Motor neuron (in vitro differentiated cells): Measurements from ENCODE around the gene VPS52. TPM values are rescaled to one million over a fixed set of nuclear protein-coding genes. Genes with fewer than 3 reads are reported as not detected.
"Not testable (repeated sequence)": the region's sequence is repeated elsewhere in the genome, so short reads cannot be mapped to it uniquely, and the experiment has no call there.

Source experiments
- ATAC-seq, 8 experiments: fragments of 200-7000 bp; cut with Tn5 transposase; replicated peaks in 6 of 8; 2 replicates each; pipeline ENCODE4 v1.8.0; 2021; ENCODE audit warnings: mild to moderate bottlenecking in 8 of 8, moderate library complexity in 8 of 8
- H3K27ac ChIP-seq, 2 donors: fragments of 250-450 bp; sonication (Bioruptor Pico); 2 replicates each; pipeline ENCODE4 v1.9.0; 2021; ENCODE audit warnings: antibody characterized with exemption in 2 of 2, mild to moderate bottlenecking in 2 of 2, moderate library complexity in 1 of 2
- H3K4me1 ChIP-seq, 2 donors: fragments of 250-450 bp; sonication (Bioruptor Pico); replicated peaks in 1 of 2; 2 replicates each; pipeline ENCODE4 v1.6.1; 2021; ENCODE audit warnings: antibody characterized with exemption in 2 of 2, mild to moderate bottlenecking in 2 of 2, moderate library complexity in 1 of 2
- H3K4me3 ChIP-seq, 5 donors: fragments of 250-450 bp; sonication (Bioruptor Pico); 2 replicates each; pipeline ENCODE4 v1.9.0; 2021; ENCODE audit warnings: antibody characterized with exemption in 5 of 5, mild to moderate bottlenecking in 5 of 5, moderate library complexity in 4 of 5
- WGBS, 10 experiments: fragments of 450-650 bp; shearing (Covaris generic); methylation state at CpG; one replicate each; pipeline ENCODE4 v1.0.0; 2022; 5-methylcytosine and 5-hydroxymethylcytosine counted together
- in situ Hi-C, 9 experiments: fragments of 400-800 bp; cut with MboI; loops; one replicate each; pipeline ENCODE4 v1.15.0; 2021; ENCODE audit warnings: low sequenced_read_pairs in 9 of 9, low pct_unique_long_range_greater_than_20kb in 2 of 9; ENCODE audit not compliant: unreplicated experiment in 9 of 9
- total RNA-seq, 8 experiments: library from RNA; unstranded; fragments of 300-600 nt; gene quantifications; 2 replicates each; pipeline versions ENCODE4 v1.2.3 to v1.2.4, GENCODE V29; 2022

The VPS52 gene
- total RNA-seq, 8 experiments from 2014 or later, result 21.8 to 66.1 (median 33.8) TPM

- Histone ChIP-seq H3K27ac (peak overlapping the region; percentile 63 to 82), H3K4me1 (peaks cover 12 to 14% of the 10 kb centered on the region in 2 donors), H3K4me3 (peak overlapping the region; percentile 38 to 52 (median 45))
- peak; percentile 86 to 96 (median 90) for ATAC-seq
- in situ Hi-C loops, result loop anchor here in 7 of 9 experiments (5.0 to 25.0 kb wide), 4 partner anchors 82 to 237 kb away; partner anchors contain the start of gene HLA-DOA (in 5 of the 7)
- WGBS, 10 experiments, result 0 to 9% (median 0%) methylated on average over 6 to 33 of the region's 58 CpGs; no CpG with 5 or more reads in 3 of the 10 experiments
Observed at GRCh38 chr6:33248932-33249731, 22.5 kb downstream of the VPS52 start.

GRCh38 chr6:33248643-33248931 is 23.1 kb downstream of the VPS52 start:
- peaks cover 12 to 14% of the 10 kb centered on the region in 2 donors for H3K4me1 ChIP-seq
- in situ Hi-C loops, result loop anchor here in 7 of 9 experiments (5.0 to 25.0 kb wide), 4 partner anchors 81 to 236 kb away; partner anchors contain the start of gene HLA-DOA (in 5 of the 7)
- WGBS, 10 experiments, result 0 to 12% (median 1%) methylated on average over 3 to 12 of the region's 18 CpGs; no CpG with 5 or more reads in 6 of the 10 experiments
- peak; percentile 1 to 11 (median 6) for ATAC-seq
- H3K27ac ChIP-seq, result no peak overlapping the region
- peak overlapping the region; percentile 38 to 52 (median 45) for H3K4me3 ChIP-seq

GRCh38 chr6:33247977-33248642 is 23.6 kb downstream of the VPS52 start:
- H3K4me1 ChIP-seq, result peaks cover 12 to 14% of the 10 kb centered on the region in 2 donors
- peak overlapping the region; percentile 38 to 52 (median 45) for H3K4me3 ChIP-seq
- ATAC-seq, result peak; percentile 19 to 36 (median 24)
- WGBS, 10 experiments, result 0 to 10% (median 0%) methylated on average over 1 to 11 of the region's 28 CpGs; no CpG with 5 or more reads in 5 of the 10 experiments
- in situ Hi-C loops, result loop anchor here in 7 of 9 experiments (5.0 to 25.0 kb wide), 4 partner anchors 81 to 236 kb away; partner anchors contain the start of gene HLA-DOA (in 5 of the 7)
- no peak overlapping the region for H3K27ac ChIP-seq

- in situ Hi-C loops, result loop anchor here in 6 of 9 experiments (10.0 to 25.0 kb wide), 3 partner anchors 131 to 231 kb away; partner anchors contain the start of gene HLA-DOA (in 5 of the 6)
- Histone ChIP-seq H3K27ac (no peak overlapping the region), H3K4me3 (no peak overlapping the region), H3K4me1 (peaks cover 2 to 6% of the 10 kb centered on the region in 2 donors)
- WGBS, 10 experiments, result 0 to 50% (median 31%) methylated on average over 1 of the region's 1 CpG; no CpG with 5 or more reads in 4 of the 10 experiments
- no peak for ATAC-seq
Observed at GRCh38 chr6:33243476-33243875, 28.2 kb downstream of the VPS52 start.

GRCh38 chr6:33241968-33242367 is 29.7 kb downstream of the VPS52 start:
- H3K27ac ChIP-seq, result no peak overlapping the region
- in situ Hi-C loops, result loop anchor here in 6 of 9 experiments (10.0 to 25.0 kb wide), 3 partner anchors 130 to 230 kb away; partner anchors contain the start of gene HLA-DOA (in 5 of the 6)
- WGBS, 10 experiments, result 31 to 92% (median 70%) methylated on average over 2 to 3 of the region's 3 CpGs
- no peak for ATAC-seq
- no peaks in the 10 kb centered on the region for H3K4me1 ChIP-seq
- H3K4me3 ChIP-seq, result no peak overlapping the region

GRCh38 chr6:33237741-33238140 is 33.9 kb downstream of the VPS52 start:
- ATAC-seq, result no peak
- in situ Hi-C loops, result loop anchor here in 6 of 9 experiments (25.0 kb wide), 2 partner anchors 125 to 225 kb away; partner anchors contain the start of gene HLA-DOA (in 5 of the 6)
- no peak overlapping the region for H3K4me3 ChIP-seq
- peaks cover 0 to 7% of the 10 kb centered on the region in 2 donors for H3K4me1 ChIP-seq
- 0 to 100% (median 75%) methylated on average over 1 to 2 of the region's 2 CpGs; no CpG with 5 or more reads in 1 of the 10 experiments for WGBS, 10 experiments
- H3K27ac ChIP-seq, result no peak overlapping the region

GRCh38 chr6:33236852-33237251 is 34.8 kb downstream of the VPS52 start:
- Histone ChIP-seq H3K27ac (no peak overlapping the region), H3K4me1 (peaks cover 0 to 7% of the 10 kb centered on the region in 2 donors), H3K4me3 (no peak overlapping the region)
- 18 to 100% (median 88%) methylated on average over 1 to 5 of the region's 6 CpGs; no CpG with 5 or more reads in 3 of the 10 experiments for WGBS, 10 experiments
- no peak for ATAC-seq
- in situ Hi-C loops, result loop anchor here in 6 of 9 experiments (25.0 kb wide), 2 partner anchors 125 to 225 kb away; partner anchors contain the start of gene HLA-DOA (in 5 of the 6)

GRCh38 chr6:33236328-33236727 is 35.3 kb downstream of the VPS52 start:
- in situ Hi-C loops, result loop anchor here in 6 of 9 experiments (25.0 kb wide), 2 partner anchors 124 to 224 kb away; partner anchors contain the start of gene HLA-DOA (in 5 of the 6)
- no peak overlapping the region for H3K4me3 ChIP-seq
- H3K27ac ChIP-seq, result no peak overlapping the region
- ATAC-seq, result no peak
- H3K4me1 ChIP-seq, result peaks cover 0 to 7% of the 10 kb centered on the region in 2 donors

- WGBS, 10 experiments, result 0 to 21% (median 14%) methylated on average over 1 to 4 of the region's 6 CpGs; no CpG with 5 or more reads in 2 of the 10 experiments
- Histone ChIP-seq H3K4me1 (peaks cover 0 to 7% of the 10 kb centered on the region in 2 donors), H3K4me3 (no peak overlapping the region), H3K27ac (no peak overlapping the region)
- in situ Hi-C loops, result loop anchor here in 6 of 9 experiments (25.0 kb wide), 2 partner anchors 123 to 223 kb away; partner anchors contain the start of gene HLA-DOA (in 5 of the 6)
- ATAC-seq, result peak in 3 of 8 experiments; percentile 35 to 65 (median 56)
Observed at GRCh38 chr6:33235221-33235634, 36.4 kb downstream of the VPS52 start.

- 4 to 55% (median 27%) methylated on average over 2 to 13 of the region's 14 CpGs for WGBS, 10 experiments
- H3K4me1 ChIP-seq, H3K27ac ChIP-seq, H3K4me3 ChIP-seq: not testable (repeated sequence)
- in situ Hi-C loops, result loop anchor here in 6 of 9 experiments (25.0 kb wide), 2 partner anchors 114 to 214 kb away; partner anchors contain the start of gene HLA-DOA (in 5 of the 6)
- peak in 2 of 8 experiments; percentile 27 to 36 for ATAC-seq
Observed at GRCh38 chr6:33226503-33227120, 45.1 kb downstream of the VPS52 start.

- Histone ChIP-seq H3K27ac (no peak overlapping the region), H3K4me3 (no peak overlapping the region), H3K4me1 (peaks cover 9 to 12% of the 10 kb centered on the region in 2 donors)
- 0 to 100% (median 50%) methylated on average over 1 to 3 of the region's 3 CpGs; no CpG with 5 or more reads in 1 of the 10 experiments for WGBS, 10 experiments
- ATAC-seq, result peak in 2 of 8 experiments; percentile 10 to 39
- in situ Hi-C loops, result no loop called here
Observed at GRCh38 chr6:33217681-33218080, 54.0 kb downstream of the VPS52 start.

- Histone ChIP-seq H3K4me3 (no peak overlapping the region), H3K27ac (no peak overlapping the region), H3K4me1 (peaks cover 14 to 16% of the 10 kb centered on the region in 2 donors)
- in situ Hi-C loops, result no loop called here
- 17 to 100% (median 71%) methylated on average over 1 to 4 of the region's 6 CpGs; no CpG with 5 or more reads in 1 of the 10 experiments for WGBS, 10 experiments
- no peak for ATAC-seq
Observed at GRCh38 chr6:33217246-33217645, 54.4 kb downstream of the VPS52 start.
